ENCODE measurements around the gene HADH. TPM values are rescaled to one million over a fixed set of nuclear protein-coding genes. Genes with fewer than 3 reads are reported as not detected.

Gene HADH
- total RNA-seq, 2 donors from 2014 or later, result 46.1 to 58.1 TPM

- H3K27me3 ChIP-seq (replicated peaks; ENCODE audit: insufficient read depth), result no peaks in the 10 kb centered on the region
- DNase-seq (ENCODE audit: low spot score), result no peak
- no peaks in the 10 kb centered on the region for H3K36me3 ChIP-seq
- no peaks in the 10 kb centered on the region for H3K9me3 ChIP-seq
- H3K27ac ChIP-seq, result no peak overlapping the region
- no peak overlapping the region for H3K4me3 ChIP-seq
- no peak for TF ChIP-seq CTCF (IDR thresholded peaks at IDR 0.05)
- H3K4me1 ChIP-seq (ENCODE audit: control insufficient read depth in 1 of 2, low read depth in 2 of 2), result no peaks in the 10 kb centered on the region
- no peak for ATAC-seq (ENCODE audit: insufficient number of reproducible peaks, low FRiP score, low read depth)
Measured at GRCh38 chr4:108052558-108053120, 63.0 kb downstream of the HADH start.

GRCh38 chr4:108053251-108053711 is 63.6 kb downstream of the HADH start:
- DNase-seq (ENCODE audit: low spot score) (no peak), ATAC-seq (ENCODE audit: insufficient number of reproducible peaks, low FRiP score, low read depth) (no peak)
- H3K9me3 ChIP-seq, result no peaks in the 10 kb centered on the region
- no peaks in the 10 kb centered on the region for H3K4me1 ChIP-seq (ENCODE audit: control insufficient read depth in 1 of 2, low read depth in 2 of 2)
- no peak overlapping the region for H3K4me3 ChIP-seq
- TF ChIP-seq CTCF (IDR thresholded peaks at IDR 0.05), result no peak
- no peaks in the 10 kb centered on the region for H3K36me3 ChIP-seq
- no peaks in the 10 kb centered on the region for H3K27me3 ChIP-seq (replicated peaks; ENCODE audit: insufficient read depth)
- no peak overlapping the region for H3K27ac ChIP-seq

- H3K36me3 ChIP-seq, result no peaks in the 10 kb centered on the region
- no peak for TF ChIP-seq CTCF (IDR thresholded peaks at IDR 0.05)
- ATAC-seq (ENCODE audit: insufficient number of reproducible peaks, low FRiP score, low read depth), result no peak
- no peaks in the 10 kb centered on the region for H3K4me1 ChIP-seq (ENCODE audit: control insufficient read depth in 1 of 2, low read depth in 2 of 2)
- no peak overlapping the region for H3K27ac ChIP-seq
- H3K27me3 ChIP-seq (replicated peaks; ENCODE audit: insufficient read depth), result no peaks in the 10 kb centered on the region
- H3K4me3 ChIP-seq, result no peak overlapping the region
- H3K9me3 ChIP-seq, result no peaks in the 10 kb centered on the region
- DNase-seq (ENCODE audit: low spot score), result no peak
Measured at GRCh38 chr4:108054025-108054638, 64.4 kb downstream of the HADH start.

GRCh38 chr4:108055787-108056186 is 66.1 kb downstream of the HADH start:
- H3K4me3 ChIP-seq, result no peak overlapping the region
- H3K36me3 ChIP-seq, result no peaks in the 10 kb centered on the region
- no peak overlapping the region for H3K27ac ChIP-seq
- H3K27me3 ChIP-seq (replicated peaks; ENCODE audit: insufficient read depth), result no peaks in the 10 kb centered on the region
- no peaks in the 10 kb centered on the region for H3K4me1 ChIP-seq (ENCODE audit: control insufficient read depth in 1 of 2, low read depth in 2 of 2)
- no peak for ATAC-seq (ENCODE audit: insufficient number of reproducible peaks, low FRiP score, low read depth)
- DNase-seq (ENCODE audit: low spot score), result no peak
- no peak for TF ChIP-seq CTCF (IDR thresholded peaks at IDR 0.05)
- no peaks in the 10 kb centered on the region for H3K9me3 ChIP-seq

GRCh38 chr4:108056418-108056817 is 66.7 kb downstream of the HADH start:
- no peak for ATAC-seq (ENCODE audit: insufficient number of reproducible peaks, low FRiP score, low read depth)
- Histone ChIP-seq H3K36me3 (no peaks in the 10 kb centered on the region), H3K9me3 (no peaks in the 10 kb centered on the region), H3K27me3 (replicated peaks; ENCODE audit: insufficient read depth) (no peaks in the 10 kb centered on the region), H3K27ac (no peak overlapping the region), H3K4me1 (ENCODE audit: control insufficient read depth in 1 of 2, low read depth in 2 of 2) (no peaks in the 10 kb centered on the region), H3K4me3 (no peak overlapping the region)
- DNase-seq (ENCODE audit: low spot score), result no peak
- TF ChIP-seq CTCF (IDR thresholded peaks at IDR 0.05), result no peak
